Esophagus squamous epithelium (tissue), 4 donors: ENCODE measurements around the gene FNBP1L.

Experiments used
- POLR2A ChIP-seq, 4 donors: fragments of 450-650 bp; IDR thresholded peaks; one replicate each; pipeline ENCODE4 v1.6.1; 2017; ENCODE audit warnings: antibody characterized with exemption in 4 of 4, mild to moderate bottlenecking in 4 of 4, moderate library complexity in 3 of 4
- TF ChIP-seq, protein P1 (sequence below), 6 experiments: fragments of 450-650 bp in 4 of 6; fragments of 200-600 bp in 2 of 6; sonication (generic) in 2 of 6; IDR thresholded peaks; one replicate each; pipeline ENCODE4 v1.5.1; 2016 to 2019; ENCODE audit warnings: antibody characterized with exemption in 6 of 6, mild to moderate bottlenecking in 4 of 6, moderate library complexity in 4 of 6

DNA sequence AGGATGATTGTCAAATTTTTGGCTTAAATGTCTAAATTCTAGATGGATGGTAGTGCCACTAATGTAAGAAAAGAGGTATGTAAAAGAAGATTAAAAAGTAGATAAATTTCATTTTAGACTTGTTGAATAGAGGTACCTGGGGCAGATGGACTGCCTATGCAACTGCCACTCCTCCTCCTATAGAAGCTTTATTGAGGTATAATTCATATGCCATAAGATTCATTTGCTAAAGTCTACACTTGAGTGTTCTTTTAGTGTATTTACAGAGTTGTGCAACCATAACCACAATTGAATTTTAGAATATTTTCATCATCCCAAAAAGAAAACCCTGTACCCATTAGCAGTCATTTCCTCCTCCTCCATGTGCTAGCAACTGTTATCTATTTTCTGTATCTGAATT, 70.6 kb downstream of the FNBP1L start:
- TF ChIP-seq, protein P1, sequence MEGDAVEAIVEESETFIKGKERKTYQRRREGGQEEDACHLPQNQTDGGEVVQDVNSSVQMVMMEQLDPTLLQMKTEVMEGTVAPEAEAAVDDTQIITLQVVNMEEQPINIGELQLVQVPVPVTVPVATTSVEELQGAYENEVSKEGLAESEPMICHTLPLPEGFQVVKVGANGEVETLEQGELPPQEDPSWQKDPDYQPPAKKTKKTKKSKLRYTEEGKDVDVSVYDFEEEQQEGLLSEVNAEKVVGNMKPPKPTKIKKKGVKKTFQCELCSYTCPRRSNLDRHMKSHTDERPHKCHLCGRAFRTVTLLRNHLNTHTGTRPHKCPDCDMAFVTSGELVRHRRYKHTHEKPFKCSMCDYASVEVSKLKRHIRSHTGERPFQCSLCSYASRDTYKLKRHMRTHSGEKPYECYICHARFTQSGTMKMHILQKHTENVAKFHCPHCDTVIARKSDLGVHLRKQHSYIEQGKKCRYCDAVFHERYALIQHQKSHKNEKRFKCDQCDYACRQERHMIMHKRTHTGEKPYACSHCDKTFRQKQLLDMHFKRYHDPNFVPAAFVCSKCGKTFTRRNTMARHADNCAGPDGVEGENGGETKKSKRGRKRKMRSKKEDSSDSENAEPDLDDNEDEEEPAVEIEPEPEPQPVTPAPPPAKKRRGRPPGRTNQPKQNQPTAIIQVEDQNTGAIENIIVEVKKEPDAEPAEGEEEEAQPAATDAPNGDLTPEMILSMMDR (IDR thresholded peaks at IDR 0.05), result no peak
- TF ChIP-seq POLR2A (IDR thresholded peaks at IDR 0.05), result no peak
